Caco-2 (cell line): ENCODE results near the gene RAB22A. TPM values are rescaled to one million over a fixed set of nuclear protein-coding genes. Genes with fewer than 3 reads are reported as not detected.

Experiments
- BruUV-seq: library from RNA; stranded (reverse); fragments of 400-500 nt; replicated peaks from 2 replicates; lab custom pipeline; 2021; lab: Mats Ljungman, UMichigan
- CTCF ChIA-PET: fragments of 300-600 bp; sonication (Branson Sonifier 250); formaldehyde crosslinking; loops from one replicate; lab custom pipeline; 2022; ENCODE audit warnings: antibody characterized with exemption; lab: Charles Lee
- POLR2A ChIA-PET: fragments of 300-600 bp; sonication (Branson Sonifier 250); formaldehyde crosslinking; loops from one replicate; lab custom pipeline; 2022; ENCODE audit warnings: antibody characterized with exemption; lab: Charles Lee
- DNase-seq, 2 experiments: peaks; one replicate each; pipeline versions ENCODE4 v3.0.0 to v3.0.0-alpha.2; 2020 to 2022
- H3K27me3 ChIP-seq: replicated peaks from 2 replicates; pipeline ENCODE4 v1.6.0; 2011; ENCODE audit warnings: low read length; ENCODE audit not compliant: control insufficient read depth, insufficient read depth
- H3K36me3 ChIP-seq: 2 replicates; pipeline ENCODE4 v1.5.1; 2011; ENCODE audit warnings: low read length; ENCODE audit not compliant: control insufficient read depth, insufficient read depth
- H3K4me1 ChIP-seq: fragments of 250-450 bp; sonication (Bioruptor Pico); 2 replicates; pipeline ENCODE4 v1.5.1; 2020; ENCODE audit warnings: mild to moderate bottlenecking
- H3K4me3 ChIP-seq: 2 replicates; pipeline ENCODE4 v1.5.1; 2011; ENCODE audit warnings: low read depth, mild to moderate bottlenecking, control low read depth, low read length
- H3K9me3 ChIP-seq: fragments of 250-450 bp; sonication (Bioruptor Pico); 2 replicates; pipeline ENCODE4 v1.5.1; 2020; ENCODE audit warnings: mild to moderate bottlenecking, moderate library complexity
- H3K27ac Mint-ChIP-seq: one replicate; pipeline ENCODE4 v1.8.0; 2022; ENCODE audit warnings: mixed read lengths; ENCODE audit not compliant: unreplicated experiment
- H3K27me3 Mint-ChIP-seq: one replicate; pipeline ENCODE4 v1.8.0; 2022; ENCODE audit warnings: mixed read lengths; ENCODE audit not compliant: insufficient read depth, unreplicated experiment
- H3K36me3 Mint-ChIP-seq: one replicate; pipeline ENCODE4 v1.8.0; 2022; ENCODE audit warnings: mild to moderate bottlenecking, mixed read lengths; ENCODE audit not compliant: insufficient read depth, unreplicated experiment
- H3K4me1 Mint-ChIP-seq: one replicate; pipeline ENCODE4 v1.8.0; 2022; ENCODE audit warnings: low read depth, mixed read lengths; ENCODE audit not compliant: unreplicated experiment
- H3K4me3 Mint-ChIP-seq: one replicate; pipeline ENCODE4 v1.8.0; 2022; ENCODE audit warnings: mild to moderate bottlenecking, moderate library complexity, mixed read lengths; ENCODE audit not compliant: unreplicated experiment
- H3K9me3 Mint-ChIP-seq: one replicate; pipeline ENCODE4 v1.8.0; 2022; ENCODE audit warnings: mixed read lengths; ENCODE audit not compliant: unreplicated experiment
- CTCF ChIP-seq, 2 experiments: fragments of 200-600 bp in 1 of 2; IDR thresholded peaks; 1 replicate in 1 of 2; 2 replicates in 1 of 2; pipeline versions ENCODE4 v1.5.1 to v1.8.0; 2011 to 2022; ENCODE audit warnings: antibody characterized with exemption in 1 of 2, control low read depth in 1 of 2, inconsistent platforms in 1 of 2, low read depth in 1 of 2, low read length in 1 of 2, mild to moderate bottlenecking in 1 of 2, moderate library complexity in 1 of 2; ENCODE audit not compliant: insufficient read depth in 1 of 2, severe bottlenecking in 1 of 2, unreplicated experiment in 1 of 2
- intact Hi-C: fragments of 100-400 bp; cut with micrococcal nuclease; formaldehyde crosslinking; loops from one replicate; pipeline ENCODE4 v1.10.0; 2022; ENCODE audit not compliant: unreplicated experiment
- total RNA-seq: library from RNA; stranded (reverse); gene quantifications from 2 replicates; pipeline ENCODE4 v1.2.3, GENCODE V29; 2022

The RAB22A gene
- total RNA-seq, 1 experiment from 2014 or later: 24.1 TPM

GRCh38 chr20:58389968-58390658 is 80.6 kb downstream of the RAB22A start:
- Histone ChIP-seq H3K27me3 (no peaks in the 10 kb centered on the region), H3K4me3 (peak overlapping the region; percentile 74), H3K4me1 (peaks cover 31% of the 10 kb centered on the region), H3K36me3 (peaks cover 5% of the 10 kb centered on the region; the same call in 1 of the 2 replicates), H3K9me3 (peaks cover 14% of the 10 kb centered on the region)
- H3K27ac Mint-ChIP-seq: peak overlapping the region; percentile 88
- peak overlapping the region; percentile 86 for H3K4me3 Mint-ChIP-seq
- no TSS peak for BruUV-seq
- H3K27me3 Mint-ChIP-seq: no peaks in the 10 kb centered on the region
- peaks cover 55% of the 10 kb centered on the region for H3K36me3 Mint-ChIP-seq
- no peak for TF ChIP-seq CTCF (IDR thresholded peaks at IDR 0.05; ENCODE audit: insufficient read depth in 1 of 2, low read depth in 1 of 2, low read length in 1 of 2, severe bottlenecking in 1 of 2, unreplicated experiment in 1 of 2)
- POLR2A ChIA-PET: interaction anchor here (1.4 to 1.7 kb wide), 2 partner anchors 31 to 80 kb away, joined by 8 to 20 read pairs; partner anchors contain the start of gene RAB22A
- intact Hi-C loops: loop anchor here (1.0 to 5.0 kb wide), 3 partner anchors 17 to 78 kb away; no protein-coding TSS in a partner anchor
- peaks cover 43% of the 10 kb centered on the region for H3K4me1 Mint-ChIP-seq
- CTCF ChIA-PET: interaction anchor here (0.8 to 1.4 kb wide), 4 partner anchors 18 to 155 kb away, joined by 3 to 8 read pairs (median 4); no protein-coding TSS in a partner anchor
- H3K9me3 Mint-ChIP-seq: no peaks in the 10 kb centered on the region
- DNase-seq: no peak

GRCh38 chr20:58390659-58391035 is 81.1 kb downstream of the RAB22A start:
- Histone ChIP-seq H3K4me1 (peaks cover 36% of the 10 kb centered on the region), H3K4me3 (peak overlapping the region; percentile 6; the same call in 1 of the 2 replicates), H3K36me3 (peaks cover 5% of the 10 kb centered on the region; the same call in 1 of the 2 replicates), H3K9me3 (peaks cover 13% of the 10 kb centered on the region), H3K27me3 (no peaks in the 10 kb centered on the region)
- ChIA-PET CTCF (no interaction called here), POLR2A (no interaction called here)
- TF ChIP-seq CTCF (IDR thresholded peaks at IDR 0.05; ENCODE audit: insufficient read depth in 1 of 2, low read depth in 1 of 2, low read length in 1 of 2, severe bottlenecking in 1 of 2, unreplicated experiment in 1 of 2): no peak
- DNase-seq: no peak
- intact Hi-C loops: no loop called here
- H3K36me3 Mint-ChIP-seq: peaks cover 55% of the 10 kb centered on the region
- H3K27me3 Mint-ChIP-seq: no peaks in the 10 kb centered on the region
- H3K9me3 Mint-ChIP-seq: no peaks in the 10 kb centered on the region
- H3K27ac Mint-ChIP-seq: peak overlapping the region; percentile 88
- peak overlapping the region; percentile 86 for H3K4me3 Mint-ChIP-seq
- BruUV-seq: TSS peak; percentile 39
- H3K4me1 Mint-ChIP-seq: peaks cover 43% of the 10 kb centered on the region

GRCh38 chr20:58392286-58392685 is 82.8 kb downstream of the RAB22A start:
- Mint-ChIP-seq H3K4me1 (peaks cover 50% of the 10 kb centered on the region), H3K4me3 (no peak overlapping the region), H3K27ac (peak overlapping the region; percentile 8), H3K27me3 (no peaks in the 10 kb centered on the region), H3K36me3 (peaks cover 61% of the 10 kb centered on the region), H3K9me3 (no peaks in the 10 kb centered on the region)
- ChIA-PET POLR2A (no interaction called here), CTCF (no interaction called here)
- H3K4me3 ChIP-seq: no peak overlapping the region
- peaks cover 5% of the 10 kb centered on the region; the same call in 1 of the 2 replicates for H3K36me3 ChIP-seq
- no peak for TF ChIP-seq CTCF (IDR thresholded peaks at IDR 0.05; ENCODE audit: insufficient read depth in 1 of 2, low read depth in 1 of 2, low read length in 1 of 2, severe bottlenecking in 1 of 2, unreplicated experiment in 1 of 2)
- H3K9me3 ChIP-seq: peaks cover 12% of the 10 kb centered on the region
- DNase-seq: no peak
- intact Hi-C loops: no loop called here
- no peaks in the 10 kb centered on the region for H3K27me3 ChIP-seq
- H3K4me1 ChIP-seq: peaks cover 44% of the 10 kb centered on the region
- no TSS peak for BruUV-seq
